GM12874 (cell line): ENCODE results near the gene AJAP1.

Experiments
- CTCF ChIP-seq: IDR thresholded peaks from 2 replicates; pipeline ENCODE4 v1.5.1; 2011; ENCODE audit warnings: low read depth, mild to moderate bottlenecking, control low read depth, low read length, moderate library complexity; ENCODE audit not compliant: insufficient read depth

Gene AJAP1

DNA sequence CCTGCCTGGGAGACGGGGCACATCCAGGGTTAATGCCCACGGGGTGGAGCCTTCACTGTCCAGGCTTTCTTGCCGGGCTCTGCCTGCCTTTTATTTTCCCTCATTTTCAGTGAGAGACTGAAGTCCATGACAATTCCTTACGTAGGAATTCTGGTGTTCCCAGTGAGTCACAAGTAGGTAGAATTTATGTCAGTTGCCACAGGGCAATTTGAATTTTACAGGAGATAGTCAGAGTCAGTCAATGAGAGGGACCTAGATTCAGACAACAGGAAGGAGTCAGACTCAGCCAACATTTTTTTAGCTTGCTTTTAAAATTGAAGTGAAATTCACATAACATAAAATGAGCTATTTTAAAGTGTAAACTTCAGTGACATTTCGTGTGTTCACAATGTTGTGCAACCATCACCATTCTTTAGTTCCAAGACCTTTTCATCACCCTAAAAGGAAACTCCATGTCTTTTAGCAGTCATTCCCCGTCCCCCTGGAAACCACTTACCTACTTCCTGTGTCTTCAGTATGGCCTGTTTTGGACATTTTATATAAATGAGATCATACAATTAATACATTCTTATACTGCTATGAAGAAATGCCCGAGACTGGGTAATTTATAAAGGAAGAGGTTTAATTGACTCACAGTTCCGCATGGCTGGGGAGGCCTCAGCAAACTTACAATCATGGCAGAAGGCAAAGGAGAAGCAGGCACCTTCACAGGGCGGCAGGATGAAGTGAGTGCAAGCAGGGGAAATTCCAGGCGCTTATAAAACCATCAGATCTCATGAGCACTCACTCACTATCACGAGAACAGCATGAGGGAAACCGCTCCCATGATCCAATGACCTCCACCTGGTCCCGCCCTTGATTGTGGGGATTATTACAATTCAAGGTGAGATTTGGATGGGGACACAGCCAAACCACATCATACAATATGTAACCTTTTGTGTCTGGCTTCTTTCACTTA is 14.6 kb downstream of the AJAP1 start:
- no peak for TF ChIP-seq CTCF

DNA sequence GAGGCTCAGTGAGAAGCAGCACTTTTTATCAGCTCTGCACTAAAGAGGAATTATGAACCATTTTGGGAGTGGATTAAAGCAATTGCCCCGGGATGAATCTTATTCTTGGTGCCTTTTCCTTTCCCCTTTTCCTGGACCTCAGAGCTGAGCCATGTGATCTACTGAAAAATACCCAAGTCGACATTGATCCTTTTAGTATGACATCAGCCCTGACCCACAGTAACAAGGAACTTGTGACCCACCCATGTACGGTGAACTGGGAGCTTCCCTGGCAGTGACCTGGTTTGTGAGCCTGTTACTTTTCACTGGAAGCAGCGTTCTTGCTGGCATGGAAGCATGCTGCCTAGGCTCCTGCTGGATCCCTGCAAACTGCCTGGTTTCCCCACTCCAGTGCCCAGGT is 15.9 kb downstream of the AJAP1 start:
- TF ChIP-seq CTCF = no peak

DNA sequence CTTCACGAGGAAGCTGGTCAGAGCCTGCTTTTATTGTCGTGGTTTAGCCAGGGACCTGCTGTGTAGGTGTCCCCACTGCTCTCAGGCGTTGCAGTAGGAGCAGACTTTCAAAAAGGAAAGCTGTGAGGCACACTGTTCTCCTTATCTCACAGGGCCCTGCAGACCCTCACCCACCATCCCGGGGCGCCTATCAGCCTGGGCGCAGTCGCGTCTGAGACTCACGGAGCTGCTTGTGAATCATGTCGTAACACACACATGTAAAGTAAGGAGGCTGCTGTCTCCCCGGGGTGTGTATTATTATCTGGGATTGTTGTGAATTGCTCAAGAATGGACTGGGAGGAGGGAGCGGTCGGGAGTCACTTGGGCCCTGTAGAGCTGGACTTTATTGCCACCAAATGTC is 17.4 kb downstream of the AJAP1 start:
- TF ChIP-seq CTCF = no peak

DNA sequence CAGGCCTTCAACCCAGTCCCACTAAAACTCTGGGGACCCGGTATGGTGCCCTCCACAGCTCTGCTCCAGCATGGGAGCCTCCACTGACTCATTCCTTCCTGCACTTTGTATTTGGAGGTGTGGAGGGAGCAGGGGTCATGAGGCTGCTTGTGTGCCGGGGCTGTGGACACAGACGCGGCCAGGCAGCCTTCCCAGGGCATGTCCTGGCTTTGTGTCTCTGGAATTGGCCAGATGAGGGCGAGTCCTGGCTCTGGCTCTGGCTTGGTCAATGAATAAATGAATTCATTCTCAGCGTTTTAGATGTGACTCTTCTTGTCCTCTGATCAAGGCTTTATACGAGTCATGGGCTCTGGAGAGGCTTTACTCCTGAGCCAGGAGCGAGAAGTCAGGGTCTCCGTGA is 19.1 kb downstream of the AJAP1 start:
- no peak for TF ChIP-seq CTCF

GRCh38 chr1:4674117-4674516 is 19.7 kb downstream of the AJAP1 start:
- TF ChIP-seq CTCF = no peak

DNA sequence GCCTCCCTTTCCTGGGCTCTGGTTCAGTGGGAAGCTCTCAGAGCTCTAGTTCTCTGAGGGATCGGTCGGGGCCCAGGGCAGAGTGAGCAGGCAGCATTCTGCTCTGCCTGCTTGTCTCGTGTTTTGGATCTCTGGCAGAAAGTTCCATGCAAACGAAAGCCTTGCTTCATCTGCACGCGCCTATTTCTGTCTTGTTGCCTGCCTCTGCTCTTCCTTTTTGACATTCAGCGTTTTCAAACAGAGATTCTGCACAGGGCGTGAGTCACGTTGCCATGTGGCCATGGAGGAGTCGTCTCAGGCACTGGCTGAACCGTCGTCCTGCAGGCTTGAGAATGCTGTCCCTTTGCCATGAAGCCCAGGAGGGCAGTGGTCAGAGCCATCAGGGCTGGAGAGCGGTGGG is 20.3 kb downstream of the AJAP1 start:
- TF ChIP-seq CTCF = no peak

- TF ChIP-seq CTCF = no peak
Observed at GRCh38 chr1:4675454-4676186, 21.2 kb downstream of the AJAP1 start.
